ENCODE data around the gene RFK.

DNA sequence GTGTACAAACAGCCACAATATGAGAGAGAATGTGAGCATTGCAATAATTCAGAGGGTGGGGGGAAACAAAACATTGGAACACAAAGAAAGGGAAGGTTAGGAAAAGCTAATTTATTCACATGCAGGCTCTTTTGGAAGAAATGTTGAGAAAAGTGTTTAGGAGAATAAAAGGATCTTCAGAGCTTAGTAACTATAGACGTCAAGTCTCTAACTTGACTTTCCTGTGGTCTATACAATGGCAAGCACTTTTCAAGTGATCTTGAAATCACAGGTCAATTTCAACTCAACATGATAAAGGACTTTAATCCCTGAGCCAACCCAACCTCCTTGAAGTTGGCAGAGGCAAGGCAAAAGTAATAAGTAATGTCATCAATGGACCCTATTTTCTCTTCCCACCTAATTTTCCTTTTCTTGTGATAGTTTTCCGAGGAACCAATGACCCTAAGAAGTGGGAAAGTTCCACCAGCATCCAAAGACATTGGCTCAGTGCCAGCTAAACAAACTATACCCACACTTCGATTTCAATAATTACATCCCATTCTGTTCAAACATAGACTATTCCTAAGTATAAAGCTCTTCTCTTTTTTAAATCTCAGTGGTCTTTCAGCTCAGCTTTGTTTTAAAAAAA lies 23.7 kb downstream of the RFK start:
- TF ChIP-seq POLR2A (IDR thresholded peaks at IDR 0.05) (no peak), CTCF (IDR thresholded peaks at IDR 0.05) (no peak)

All from Peyer's patch (tissue), 4 donors.